Fibroblast of peridontal ligament (primary cell): ENCODE measurements around the gene SSNA1.
A peak's percentile ranks its signal among the peaks of the same experiment; 100 is the strongest.
"Not testable (repeated sequence)": the region's sequence is repeated elsewhere in the genome, so short reads cannot be mapped to it uniquely, and the experiment has no call there.

ENCODE experiments used
- DNase-seq: peaks from one replicate; pipeline ENCODE4 v3.0.0-alpha.2; 2010; ENCODE audit errors: extremely low read depth

The SSNA1 gene

GRCh38 chr9:137230705-137231371 lies 42.4 kb downstream of the SSNA1 start, which contains the start of gene SLC34A3:
SLC34A3 (plus strand) TSS chr9:137230901; CDS start chr9:137231703, 802 bp downstream.
- no peak for DNase-seq

- DNase-seq, result no peak
Observed at GRCh38 chr9:137231372-137232039, 43.0 kb downstream of the SSNA1 start.

- DNase-seq, result no peak
Observed at GRCh38 chr9:137232101-137232500, 43.6 kb downstream of the SSNA1 start.

GRCh38 chr9:137232510-137232909 lies 44.0 kb downstream of the SSNA1 start:
- DNase-seq, result no peak

- no peak for DNase-seq
Observed at GRCh38 chr9:137233143-137233980, 44.9 kb downstream of the SSNA1 start.

- DNase-seq, result no peak
Observed at GRCh38 chr9:137234055-137234697, 45.7 kb downstream of the SSNA1 start.

- DNase-seq, result no peak
Observed at GRCh38 chr9:137234758-137235423, 46.4 kb downstream of the SSNA1 start.

- DNase-seq, result no peak
Observed at GRCh38 chr9:137235424-137236237, 47.2 kb downstream of the SSNA1 start.

- peak; percentile 53 for DNase-seq
Observed at GRCh38 chr9:137236238-137236935, 47.9 kb downstream of the SSNA1 start.

- DNase-seq, result no peak
Observed at GRCh38 chr9:137236936-137237421, 48.5 kb downstream of the SSNA1 start.

GRCh38 chr9:137237759-137238726 lies 49.6 kb downstream of the SSNA1 start:
- no peak for DNase-seq

GRCh38 chr9:137239541-137240200 lies 51.2 kb downstream of the SSNA1 start:
- DNase-seq, result not testable (repeated sequence)
